Measurements from ENCODE around the gene PLPP3. TPM values are rescaled to one million over a fixed set of nuclear protein-coding genes. Genes with fewer than 3 reads are reported as not detected.
A peak's percentile ranks its signal among the peaks of the same experiment; 100 is the strongest.

Gene PLPP3
- total and polyA plus RNA-seq, 2 experiments from 2014 or later: 41.9 to 61.9 TPM

- Mint-ChIP-seq H3K4me1 (peaks cover 53% of the 10 kb centered on the region), H3K27me3 (ENCODE audit: insufficient read depth, low read depth, poor library complexity) (peaks cover 4% of the 10 kb centered on the region), H3K36me3 (ENCODE audit: low read depth) (peaks cover 77% of the 10 kb centered on the region), H3K27ac (peak overlapping the region; percentile 87), H3K4me3 (peak overlapping the region; percentile 30; the same call in 1 of the 3 replicates), H3K9me3 (no peaks in the 10 kb centered on the region)
- peak overlapping the region; percentile 63 for H3K27ac ChIP-seq (ENCODE audit: low read depth)
- H2AFZ ChIP-seq: no peak overlapping the region
- H3K4me3 ChIP-seq: no peak overlapping the region
- 0 out of 2 replicates have a peak overlapping the region, but pooled peaks have one; percentile 26 for H3K4me2 ChIP-seq
- H3K36me3 ChIP-seq (ENCODE audit: insufficient read depth): peaks cover 42% of the 10 kb centered on the region
- peaks cover 20% of the 10 kb centered on the region for H3K4me1 ChIP-seq (ENCODE audit: insufficient read depth)
- TF ChIP-seq ZNF331 (CRISPR knock-in tag; IDR thresholded peaks at IDR 0.05; ENCODE audit: low read depth) (no peak), NANOG (IDR thresholded peaks at IDR 0.05; ENCODE audit: borderline replicate concordance) (no peak), STAT1 (IDR thresholded peaks at IDR 0.05; ENCODE audit: unreplicated experiment) (no peak), REST (IDR thresholded peaks at IDR 0.05; ENCODE audit: unreplicated experiment) (no peak), JUNB (IDR thresholded peaks at IDR 0.05; ENCODE audit: unreplicated experiment) (no peak), CREB1 (CRISPR knock-in tag; IDR thresholded peaks at IDR 0.05; ENCODE audit: low read depth) (no peak), ZNF114 (CRISPR knock-in tag; IDR thresholded peaks at IDR 0.05) (no peak), ZNF462 (CRISPR knock-in tag; IDR thresholded peaks at IDR 0.05) (no peak), EZH2 (IDR thresholded peaks at IDR 0.05; ENCODE audit: low read depth, unreplicated experiment) (no peak), POLR2AphosphoS5 (IDR thresholded peaks at IDR 0.05; ENCODE audit: low read depth) (no peak)
- TF ChIP-seq, protein P1, sequence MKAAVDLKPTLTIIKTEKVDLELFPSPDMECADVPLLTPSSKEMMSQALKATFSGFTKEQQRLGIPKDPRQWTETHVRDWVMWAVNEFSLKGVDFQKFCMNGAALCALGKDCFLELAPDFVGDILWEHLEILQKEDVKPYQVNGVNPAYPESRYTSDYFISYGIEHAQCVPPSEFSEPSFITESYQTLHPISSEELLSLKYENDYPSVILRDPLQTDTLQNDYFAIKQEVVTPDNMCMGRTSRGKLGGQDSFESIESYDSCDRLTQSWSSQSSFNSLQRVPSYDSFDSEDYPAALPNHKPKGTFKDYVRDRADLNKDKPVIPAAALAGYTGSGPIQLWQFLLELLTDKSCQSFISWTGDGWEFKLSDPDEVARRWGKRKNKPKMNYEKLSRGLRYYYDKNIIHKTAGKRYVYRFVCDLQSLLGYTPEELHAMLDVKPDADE (IDR thresholded peaks at IDR 0.05): no peak
- no peaks in the 10 kb centered on the region for H3K9me2 ChIP-seq (ENCODE audit: insufficient read depth)
- H3K79me2 ChIP-seq (replicated peaks; ENCODE audit: insufficient read depth): peaks cover 88% of the 10 kb centered on the region
- DNase-seq (ENCODE audit: low spot score) (no peak), ATAC-seq (no peak)
- peaks cover 11% of the 10 kb centered on the region; the same call in 1 of the 2 replicates for H3F3A ChIP-seq (replicated peaks; ENCODE audit: low read depth)
- peaks cover 17% of the 10 kb centered on the region for H4K20me1 ChIP-seq (replicated peaks; ENCODE audit: insufficient read depth)
- no peaks in the 10 kb centered on the region for H3K27me3 ChIP-seq (ENCODE audit: insufficient read depth)
These were observed 68.7 kb downstream of the PLPP3 start for GRCh38 chr1:56510642-56511021.
